ENCODE data around the gene IL17C.
"Not testable (repeated sequence)": the region's sequence is repeated elsewhere in the genome, so short reads cannot be mapped to it uniquely, and the experiment has no call there.

- TF ChIP-seq, protein P1, sequence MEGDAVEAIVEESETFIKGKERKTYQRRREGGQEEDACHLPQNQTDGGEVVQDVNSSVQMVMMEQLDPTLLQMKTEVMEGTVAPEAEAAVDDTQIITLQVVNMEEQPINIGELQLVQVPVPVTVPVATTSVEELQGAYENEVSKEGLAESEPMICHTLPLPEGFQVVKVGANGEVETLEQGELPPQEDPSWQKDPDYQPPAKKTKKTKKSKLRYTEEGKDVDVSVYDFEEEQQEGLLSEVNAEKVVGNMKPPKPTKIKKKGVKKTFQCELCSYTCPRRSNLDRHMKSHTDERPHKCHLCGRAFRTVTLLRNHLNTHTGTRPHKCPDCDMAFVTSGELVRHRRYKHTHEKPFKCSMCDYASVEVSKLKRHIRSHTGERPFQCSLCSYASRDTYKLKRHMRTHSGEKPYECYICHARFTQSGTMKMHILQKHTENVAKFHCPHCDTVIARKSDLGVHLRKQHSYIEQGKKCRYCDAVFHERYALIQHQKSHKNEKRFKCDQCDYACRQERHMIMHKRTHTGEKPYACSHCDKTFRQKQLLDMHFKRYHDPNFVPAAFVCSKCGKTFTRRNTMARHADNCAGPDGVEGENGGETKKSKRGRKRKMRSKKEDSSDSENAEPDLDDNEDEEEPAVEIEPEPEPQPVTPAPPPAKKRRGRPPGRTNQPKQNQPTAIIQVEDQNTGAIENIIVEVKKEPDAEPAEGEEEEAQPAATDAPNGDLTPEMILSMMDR (IDR thresholded peaks at IDR 0.05; ENCODE audit: low read depth, low read length, poor library complexity, severe bottlenecking), result not testable (repeated sequence)
- not testable (repeated sequence) for TF ChIP-seq EZH2phosphoT487 (IDR thresholded peaks at IDR 0.05; ENCODE audit: borderline replicate concordance, low read length)
Measured at GRCh38 chr16:88669493-88669892, 31.1 kb downstream of the IL17C start.

Data from DOHH2 (cell line).